ENCODE data around the gene PCBP2. TPM values are rescaled to one million over a fixed set of nuclear protein-coding genes. Genes with fewer than 3 reads are reported as not detected.
"Not testable (repeated sequence)": the region's sequence is repeated elsewhere in the genome, so short reads cannot be mapped to it uniquely, and the experiment has no call there.

PCBP2 gene
- total RNA-seq, 2 experiments from 2014 or later: 881 to 999 TPM

- H3K4me3 Mint-ChIP-seq; ATAC-seq; H3K27me3 Mint-ChIP-seq; intact Hi-C loops (cut with DNase I, micrococcal nuclease); H3K36me3 Mint-ChIP-seq (ENCODE audit: low read depth); POLR2A ChIA-PET; DNase-seq; H3K9me3 Mint-ChIP-seq (ENCODE audit: low read depth); H3K27ac Mint-ChIP-seq: not testable (repeated sequence)
- CTCF ChIA-PET: interaction anchor here (0.6 to 7.0 kb wide), 11 partner anchors 33 to 101 kb away, joined by 3 to 117 read pairs (median 5); partner anchors contain the start of gene AAAS
- H3K4me1 Mint-ChIP-seq: peaks cover 31% of the 10 kb centered on the region
Measured at GRCh38 chr12:53422247-53422646, 29.7 kb upstream of the PCBP2 start.

GRCh38 chr12:53423597-53423996, 28.3 kb upstream of the PCBP2 start, which contains the start of gene AMHR2:
Gene AMHR2 (plus strand): TSS chr12:53423855. CDS start chr12:53423935, 80 bp downstream.
- POLR2A ChIA-PET: no interaction called here

DNA sequence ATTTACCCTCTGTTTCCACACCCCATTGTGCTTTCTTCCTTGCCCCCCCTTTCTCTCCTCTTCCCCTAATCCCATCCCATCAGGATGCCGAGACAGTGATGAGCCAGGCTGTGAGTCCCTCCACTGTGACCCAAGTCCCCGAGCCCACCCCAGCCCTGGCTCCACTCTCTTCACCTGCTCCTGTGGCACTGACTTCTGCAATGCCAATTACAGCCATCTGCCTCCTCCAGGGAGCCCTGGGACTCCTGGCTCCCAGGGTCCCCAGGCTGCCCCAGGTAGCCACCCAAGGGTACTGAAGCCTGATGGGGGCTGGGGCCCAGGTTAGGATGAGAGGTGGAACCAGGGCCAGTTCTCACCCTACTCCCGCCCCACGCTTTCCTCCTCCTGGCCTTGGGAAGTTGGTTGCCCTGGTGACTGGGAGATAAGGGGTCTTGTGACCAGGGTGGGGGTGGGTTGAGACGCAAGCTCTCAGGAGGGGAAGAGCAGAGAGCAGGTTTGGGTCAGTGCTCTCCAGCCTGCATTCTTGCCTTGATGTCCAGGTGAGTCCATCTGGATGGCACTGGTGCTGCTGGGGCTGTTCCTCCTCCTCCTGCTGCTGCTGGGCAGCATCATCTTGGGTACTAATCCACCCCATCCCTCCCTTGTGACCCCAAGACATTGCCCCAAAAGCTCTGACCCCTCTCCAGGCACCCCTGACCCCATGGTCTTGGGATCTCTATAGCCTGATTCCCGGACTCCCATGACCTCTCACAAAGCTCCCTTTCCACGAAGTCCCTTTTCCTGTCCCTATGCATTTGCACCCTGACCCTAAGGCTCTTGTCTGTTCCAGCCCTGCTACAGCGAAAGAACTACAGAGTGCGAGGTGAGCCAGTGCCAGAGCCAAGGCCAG, 27.0 kb upstream of the PCBP2 start:
- POLR2A ChIA-PET: no interaction called here
- no peak for ATAC-seq
- Mint-ChIP-seq H3K4me1 (peaks cover 25% of the 10 kb centered on the region), H3K4me3 (no peak overlapping the region), H3K9me3 (ENCODE audit: low read depth) (no peaks in the 10 kb centered on the region), H3K27ac (no peak overlapping the region), H3K36me3 (ENCODE audit: low read depth) (no peaks in the 10 kb centered on the region), H3K27me3 (no peaks in the 10 kb centered on the region)
- intact Hi-C loops (cut with DNase I, micrococcal nuclease): no loop called here
- no peak for DNase-seq
- CTCF ChIA-PET: interaction anchor here (0.5 to 7.0 kb wide), 5 partner anchors 13 to 266 kb away, joined by 3 to 117 read pairs (median 4); no protein-coding TSS in a partner anchor

More at GRCh38 chr12:53423597-53423996, 28.3 kb upstream of the PCBP2 start, which contains the start of gene AMHR2:
- intact Hi-C loops (cut with DNase I, micrococcal nuclease): no loop called here
- no peaks in the 10 kb centered on the region for H3K36me3 Mint-ChIP-seq (ENCODE audit: low read depth)
- H3K27ac Mint-ChIP-seq: no peak within 1 kb of the TSS
- no peak for DNase-seq
- H3K4me1 Mint-ChIP-seq: peaks cover 30% of the 10 kb centered on the region
- CTCF ChIA-PET: interaction anchor here (1.0 to 7.0 kb wide), 3 partner anchors 12 to 100 kb away, joined by 5 to 117 read pairs (median 6); no protein-coding TSS in a partner anchor
- ATAC-seq: no peak
- no peak within 1 kb of the TSS for H3K4me3 Mint-ChIP-seq
- no peaks in the 10 kb centered on the region for H3K9me3 Mint-ChIP-seq (ENCODE audit: low read depth)
- H3K27me3 Mint-ChIP-seq: no peaks in the 10 kb centered on the region

GRCh38 chr12:53425515-53426150, 26.3 kb upstream of the PCBP2 start:
- H3K36me3 Mint-ChIP-seq (ENCODE audit: low read depth): no peaks in the 10 kb centered on the region
- no peaks in the 10 kb centered on the region for H3K27me3 Mint-ChIP-seq
- H3K4me3 Mint-ChIP-seq: no peak overlapping the region
- intact Hi-C loops (cut with DNase I, micrococcal nuclease): no loop called here
- no peaks in the 10 kb centered on the region for H3K9me3 Mint-ChIP-seq (ENCODE audit: low read depth)
- no peak overlapping the region for H3K27ac Mint-ChIP-seq
- POLR2A ChIA-PET: no interaction called here
- CTCF ChIA-PET: interaction anchor here (0.5 to 7.0 kb wide), 7 partner anchors 51 to 267 kb away, joined by 3 to 117 read pairs (median 3); partner anchors contain the start of gene AAAS
- ATAC-seq (no peak), DNase-seq (no peak)
- H3K4me1 Mint-ChIP-seq: peaks cover 23% of the 10 kb centered on the region

- peak; percentile 70 for DNase-seq
- ChIA-PET CTCF (interaction anchor here (0.6 to 2.4 kb wide), 13 partner anchors 9 to 329 kb away, joined by 3 to 11 read pairs (median 4); partner anchors contain the start of gene PFDN5), POLR2A (interaction anchor here (0.5 to 1.8 kb wide), 5 partner anchors 30 to 83 kb away, joined by 5 to 7 read pairs (median 5); partner anchors contain the start of gene SP1)
- peaks cover 14% of the 10 kb centered on the region for H3K4me1 Mint-ChIP-seq
- no peaks in the 10 kb centered on the region for H3K36me3 Mint-ChIP-seq (ENCODE audit: low read depth)
- no peaks in the 10 kb centered on the region for H3K9me3 Mint-ChIP-seq (ENCODE audit: low read depth)
- peak overlapping the region; percentile 5 for H3K27ac Mint-ChIP-seq
- no peak overlapping the region for H3K4me3 Mint-ChIP-seq
- intact Hi-C loops (cut with DNase I, micrococcal nuclease): no loop called here
- no peaks in the 10 kb centered on the region for H3K27me3 Mint-ChIP-seq
- peak; percentile 100 for ATAC-seq
Measured at GRCh38 chr12:53427905-53428594, 23.9 kb upstream of the PCBP2 start.

- H3K27me3 Mint-ChIP-seq: no peaks in the 10 kb centered on the region
- intact Hi-C loops (cut with DNase I, micrococcal nuclease): no loop called here
- peak; percentile 12 for ATAC-seq
- H3K4me1 Mint-ChIP-seq: peaks cover 14% of the 10 kb centered on the region
- no peak for DNase-seq
- no peaks in the 10 kb centered on the region for H3K36me3 Mint-ChIP-seq (ENCODE audit: low read depth)
- no peak overlapping the region for H3K27ac Mint-ChIP-seq
- CTCF ChIA-PET: interaction anchor here (0.6 to 2.4 kb wide), 11 partner anchors 8 to 330 kb away, joined by 3 to 11 read pairs (median 4); no protein-coding TSS in a partner anchor
- no peaks in the 10 kb centered on the region for H3K9me3 Mint-ChIP-seq (ENCODE audit: low read depth)
- H3K4me3 Mint-ChIP-seq: no peak overlapping the region
- POLR2A ChIA-PET: interaction anchor here (0.6 to 1.8 kb wide), 3 partner anchors 29 to 76 kb away, joined by 5 to 7 read pairs (median 6); partner anchors contain the start of gene SP1
Measured at GRCh38 chr12:53428741-53429140, 23.2 kb upstream of the PCBP2 start.

GRCh38 chr12:53430116-53430515, 21.8 kb upstream of the PCBP2 start:
- no peaks in the 10 kb centered on the region for H3K36me3 Mint-ChIP-seq (ENCODE audit: low read depth)
- H3K27me3 Mint-ChIP-seq: no peaks in the 10 kb centered on the region
- no peak for DNase-seq
- H3K4me1 Mint-ChIP-seq: peaks cover 14% of the 10 kb centered on the region
- no peak overlapping the region for H3K4me3 Mint-ChIP-seq
- CTCF ChIA-PET: interaction anchor here (0.5 to 1.3 kb wide), 4 partner anchors 55 to 135 kb away, joined by 3 to 5 read pairs (median 4); partner anchors contain the start of genes AAAS and PFDN5
- H3K9me3 Mint-ChIP-seq (ENCODE audit: low read depth): no peaks in the 10 kb centered on the region
- H3K27ac Mint-ChIP-seq: no peak overlapping the region
- POLR2A ChIA-PET: no interaction called here
- ATAC-seq: no peak
- intact Hi-C loops (cut with DNase I, micrococcal nuclease): no loop called here

GRCh38 chr12:53431187-53431586, 20.7 kb upstream of the PCBP2 start:
- H3K36me3 Mint-ChIP-seq (ENCODE audit: low read depth): no peaks in the 10 kb centered on the region
- POLR2A ChIA-PET: no interaction called here

GRCh38 chr12:53435326-53435725, 16.6 kb upstream of the PCBP2 start:
- H3K36me3 Mint-ChIP-seq (ENCODE audit: low read depth); H3K9me3 Mint-ChIP-seq (ENCODE audit: low read depth); H3K27ac Mint-ChIP-seq; H3K27me3 Mint-ChIP-seq; H3K4me3 Mint-ChIP-seq; intact Hi-C loops (cut with DNase I, micrococcal nuclease); H3K4me1 Mint-ChIP-seq; ATAC-seq; DNase-seq; POLR2A ChIA-PET: not testable (repeated sequence)
- CTCF ChIA-PET: interaction anchor here (0.6 to 1.3 kb wide), 3 partner anchors 33 to 114 kb away, joined by 4 to 5 read pairs (median 4); partner anchors contain the start of gene AAAS

More at GRCh38 chr12:53431187-53431586, 20.7 kb upstream of the PCBP2 start:
- H3K4me3 Mint-ChIP-seq: no peak overlapping the region
- H3K4me1 Mint-ChIP-seq: peaks cover 14% of the 10 kb centered on the region
- DNase-seq (no peak), ATAC-seq (no peak)
- H3K27ac Mint-ChIP-seq: no peak overlapping the region
- no peaks in the 10 kb centered on the region for H3K9me3 Mint-ChIP-seq (ENCODE audit: low read depth)
- no peaks in the 10 kb centered on the region for H3K27me3 Mint-ChIP-seq
- CTCF ChIA-PET: interaction anchor here (1.3 to 2.2 kb wide), 3 partner anchors 79 to 110 kb away, joined by 5 to 8 read pairs (median 5); partner anchors contain the start of gene AAAS
- intact Hi-C loops (cut with DNase I, micrococcal nuclease): no loop called here

GRCh38 chr12:53439582-53439981, 12.3 kb upstream of the PCBP2 start:
- DNase-seq; POLR2A ChIA-PET; H3K4me3 Mint-ChIP-seq; ATAC-seq; H3K27ac Mint-ChIP-seq; intact Hi-C loops (cut with DNase I, micrococcal nuclease); H3K27me3 Mint-ChIP-seq; H3K9me3 Mint-ChIP-seq (ENCODE audit: low read depth): not testable (repeated sequence)
- Mint-ChIP-seq H3K36me3 (ENCODE audit: low read depth) (peaks cover 16% of the 10 kb centered on the region), H3K4me1 (peaks cover 19% of the 10 kb centered on the region)
- CTCF ChIA-PET: interaction anchor here (0.6 to 2.1 kb wide), 4 partner anchors 12 to 118 kb away, joined by 3 to 15 read pairs (median 4); partner anchors contain the start of gene AAAS
